ENCODE measurements around the gene ACOT7. TPM values are rescaled to one million over a fixed set of nuclear protein-coding genes. Genes with fewer than 3 reads are reported as not detected.

ACOT7 gene
- total RNA-seq, 1 experiment from 2014 or later: 36.2 TPM

GRCh38 chr1:6409053-6409452 lies 15.5 kb upstream of the ACOT7 start:
- BruUV-seq (replicated peaks): no TSS peak
- no peak for DNase-seq
- Mint-ChIP-seq H3K27ac (ENCODE audit: unreplicated experiment) (no peak overlapping the region), H3K27me3 (ENCODE audit: unreplicated experiment) (no peaks in the 10 kb centered on the region), H3K4me1 (ENCODE audit: low read depth, unreplicated experiment) (peaks cover 9% of the 10 kb centered on the region), H3K4me3 (ENCODE audit: low read depth, unreplicated experiment) (no peak overlapping the region), H3K36me3 (ENCODE audit: insufficient read depth, unreplicated experiment) (no peaks in the 10 kb centered on the region), H3K9me3 (ENCODE audit: low read depth, unreplicated experiment) (no peaks in the 10 kb centered on the region)
- intact Hi-C loops (cut with micrococcal nuclease; ENCODE audit: unreplicated experiment): loop anchor here (10.0 kb wide), 1 partner anchor 164 kb away; the partner anchor contains the start of gene HES3
- no peak for TF ChIP-seq CTCF (IDR thresholded peaks at IDR 0.05; ENCODE audit: unreplicated experiment)
- CTCF ChIA-PET: interaction anchor here (0.7 kb wide), 1 partner anchor 21 kb away, joined by 12 read pairs; no protein-coding TSS in a partner anchor

- peaks cover 5% of the 10 kb centered on the region for H3K4me1 Mint-ChIP-seq (ENCODE audit: low read depth, unreplicated experiment)
- H3K36me3 Mint-ChIP-seq (ENCODE audit: insufficient read depth, unreplicated experiment): no peaks in the 10 kb centered on the region
- no peak for DNase-seq
- no peak for TF ChIP-seq CTCF (IDR thresholded peaks at IDR 0.05; ENCODE audit: unreplicated experiment)
- H3K4me3 Mint-ChIP-seq (ENCODE audit: low read depth, unreplicated experiment): no peak overlapping the region
- H3K27ac Mint-ChIP-seq (ENCODE audit: unreplicated experiment): no peak overlapping the region
- no peaks in the 10 kb centered on the region for H3K9me3 Mint-ChIP-seq (ENCODE audit: low read depth, unreplicated experiment)
- no peaks in the 10 kb centered on the region for H3K27me3 Mint-ChIP-seq (ENCODE audit: unreplicated experiment)
- intact Hi-C loops (cut with micrococcal nuclease; ENCODE audit: unreplicated experiment): loop anchor here (10.0 kb wide), 1 partner anchor 163 kb away; the partner anchor contains the start of gene HES3
- CTCF ChIA-PET: no interaction called here
- BruUV-seq (replicated peaks): no TSS peak
Measured at GRCh38 chr1:6408023-6408422, 14.5 kb upstream of the ACOT7 start.

- DNase-seq: no peak
- TF ChIP-seq CTCF (IDR thresholded peaks at IDR 0.05; ENCODE audit: unreplicated experiment): no peak
- Mint-ChIP-seq H3K4me1 (ENCODE audit: low read depth, unreplicated experiment) (no peaks in the 10 kb centered on the region), H3K4me3 (ENCODE audit: low read depth, unreplicated experiment) (no peak overlapping the region), H3K36me3 (ENCODE audit: insufficient read depth, unreplicated experiment) (peaks cover 4% of the 10 kb centered on the region), H3K27me3 (ENCODE audit: unreplicated experiment) (peaks cover 23% of the 10 kb centered on the region), H3K27ac (ENCODE audit: unreplicated experiment) (no peak overlapping the region), H3K9me3 (ENCODE audit: low read depth, unreplicated experiment) (no peaks in the 10 kb centered on the region)
- intact Hi-C loops (cut with micrococcal nuclease; ENCODE audit: unreplicated experiment): loop anchor here (10.0 kb wide), 1 partner anchor 157 kb away; the partner anchor contains the start of gene HES3
- no TSS peak for BruUV-seq (replicated peaks)
- CTCF ChIA-PET: interaction anchor here (1.0 kb wide), 2 partner anchors 8 to 13 kb away, joined by 3 read pairs; no protein-coding TSS in a partner anchor
Measured at GRCh38 chr1:6401673-6402072, 8.1 kb upstream of the ACOT7 start.

- TF ChIP-seq CTCF (IDR thresholded peaks at IDR 0.05; ENCODE audit: unreplicated experiment): no peak
- BruUV-seq (replicated peaks): no TSS peak
- no peak for DNase-seq
- intact Hi-C loops (cut with micrococcal nuclease; ENCODE audit: unreplicated experiment): no loop called here
- peaks cover 23% of the 10 kb centered on the region for H3K27me3 Mint-ChIP-seq (ENCODE audit: unreplicated experiment)
- H3K4me1 Mint-ChIP-seq (ENCODE audit: low read depth, unreplicated experiment): no peaks in the 10 kb centered on the region
- CTCF ChIA-PET: no interaction called here
- H3K27ac Mint-ChIP-seq (ENCODE audit: unreplicated experiment): no peak overlapping the region
- no peaks in the 10 kb centered on the region for H3K9me3 Mint-ChIP-seq (ENCODE audit: low read depth, unreplicated experiment)
- H3K4me3 Mint-ChIP-seq (ENCODE audit: low read depth, unreplicated experiment): no peak overlapping the region
- H3K36me3 Mint-ChIP-seq (ENCODE audit: insufficient read depth, unreplicated experiment): peaks cover 6% of the 10 kb centered on the region
Measured at GRCh38 chr1:6399294-6399693, 5.7 kb upstream of the ACOT7 start.
